PC-3 (cell line): Measurements from ENCODE around the gene RHEX. TPM values are rescaled to one million over a fixed set of nuclear protein-coding genes. Genes with fewer than 3 reads are reported as not detected.

ENCODE experiments used
- ATAC-seq: fragments of 200-7000 bp; cut with Tn5 transposase; 2 replicates; pipeline ENCODE4 v1.9.1; 2020; ENCODE audit warnings: mild to moderate bottlenecking, moderate library complexity
- BruUV-seq: library from RNA; stranded (reverse); fragments of 400-500 nt; replicated peaks from 2 replicates; lab custom pipeline; 2021; lab: Mats Ljungman, UMichigan
- CTCF ChIA-PET: fragments of 300-600 bp; sonication (Branson Sonifier 250); formaldehyde crosslinking; loops from one replicate; lab custom pipeline; 2022; ENCODE audit warnings: antibody characterized with exemption; lab: Charles Lee
- POLR2A ChIA-PET: fragments of 300-600 bp; sonication (Branson Sonifier 250); formaldehyde crosslinking; loops from one replicate; lab custom pipeline; 2022; ENCODE audit warnings: antibody characterized with exemption; ENCODE audit not compliant: unreplicated experiment; lab: Charles Lee
- DNase-seq: peaks from one replicate; pipeline ENCODE4 v3.0.0-alpha.2; 2015
- H2AFZ ChIP-seq: fragments of 300-600 bp; sonication (generic); 2 replicates; pipeline ENCODE4 v1.6.0; 2016; ENCODE audit warnings: antibody characterized with exemption, low read length
- H3F3A ChIP-seq: fragments of 300-600 bp; sonication (generic); one replicate; pipeline ENCODE4 v1.6.0; 2017; ENCODE audit warnings: antibody characterized with exemption, low read length, control low read depth, mild to moderate bottlenecking; ENCODE audit not compliant: unreplicated experiment
- H3K27ac ChIP-seq: fragments of 300-600 bp; sonication (generic); 2 replicates; pipeline ENCODE4 v1.5.1; 2016; ENCODE audit warnings: mild to moderate bottlenecking, low read length
- H3K27me3 ChIP-seq: fragments of 300-600 bp; sonication (generic); 2 replicates; pipeline ENCODE4 v1.6.1; 2016; ENCODE audit warnings: low read length, mixed read lengths
- H3K36me3 ChIP-seq: fragments of 300-600 bp; sonication (generic); 2 replicates; pipeline ENCODE4 v1.6.1; 2016; ENCODE audit warnings: low read depth, mixed run types, low read length, mixed read lengths
- H3K4me1 ChIP-seq: fragments of 300-600 bp; sonication (generic); 2 replicates; pipeline ENCODE4 v1.5.1; 2016; ENCODE audit warnings: low read length; ENCODE audit not compliant: insufficient read depth
- H3K4me2 ChIP-seq: fragments of 300-600 bp; sonication (generic); 2 replicates; pipeline ENCODE4 v1.6.0; 2016; ENCODE audit warnings: low read length
- H3K4me3 ChIP-seq: fragments of 300-600 bp; sonication (generic); 2 replicates; pipeline ENCODE4 v1.5.1; 2016; ENCODE audit warnings: mild to moderate bottlenecking, low read length, mixed read lengths
- H3K79me2 ChIP-seq: fragments of 300-600 bp; sonication (generic); 2 replicates; pipeline ENCODE4 v1.6.1; 2017; ENCODE audit warnings: low read length, mixed read lengths
- H3K9ac ChIP-seq: fragments of 300-600 bp; sonication (generic); 2 replicates; pipeline ENCODE4 v1.6.0; 2016; ENCODE audit warnings: mild to moderate bottlenecking, low read length
- H3K9me2 ChIP-seq: fragments of 300-600 bp; sonication (generic); replicated peaks from 2 replicates; pipeline ENCODE4 v1.6.1; 2016; ENCODE audit warnings: mixed run types, low read length, mixed read lengths
- H3K9me3 ChIP-seq: fragments of 300-600 bp; sonication (generic); 2 replicates; pipeline ENCODE4 v1.6.1; 2016; ENCODE audit warnings: low read length, mixed read lengths
- H4K20me1 ChIP-seq: fragments of 300-600 bp; sonication (generic); 2 replicates; pipeline ENCODE4 v1.6.1; 2016; ENCODE audit warnings: low read length, mixed read lengths
- CTCF ChIP-seq: fragments of 300-600 bp; sonication (generic); conservative IDR thresholded peaks from 2 replicates; pipeline ENCODE4 v1.5.1; 2017; ENCODE audit warnings: antibody characterized with exemption, low read depth, mild to moderate bottlenecking, low read length
- EZH2 ChIP-seq: fragments of 300-600 bp; sonication (generic); IDR thresholded peaks from one replicate; pipeline ENCODE4 v1.6.1; 2017; ENCODE audit warnings: antibody characterized with exemption, mild to moderate bottlenecking, low read length; ENCODE audit not compliant: unreplicated experiment
- EZH2phosphoT487 ChIP-seq: fragments of 300-600 bp; sonication (generic); IDR thresholded peaks from 2 replicates; pipeline ENCODE4 v1.6.1; 2018; ENCODE audit warnings: mild to moderate bottlenecking, antibody characterized with exemption, low read length, borderline replicate concordance
- intact Hi-C: fragments of 100-400 bp; cut with micrococcal nuclease; formaldehyde crosslinking; loops from 2 replicates; pipeline ENCODE4 v1.9.0; 2023
- total RNA-seq: library from RNA; depleted of rRNA; stranded (reverse); fragments of >200 nt; gene quantifications from 2 replicates; pipeline ENCODE4 v1.2.3, GENCODE V29; 2014

Gene RHEX
- total RNA-seq, 1 experiment from 2014 or later, result not detected

- no peak overlapping the region for H3K27ac ChIP-seq
- H4K20me1 ChIP-seq, result no peaks in the 10 kb centered on the region
- no peaks in the 10 kb centered on the region for H3K9me2 ChIP-seq
- H2AFZ ChIP-seq, result no peak overlapping the region
- no peaks in the 10 kb centered on the region for H3K36me3 ChIP-seq
- POLR2A ChIA-PET, result no interaction called here
- no peaks in the 10 kb centered on the region for H3F3A ChIP-seq
- ATAC-seq (no peak), DNase-seq (no peak)
- H3K4me2 ChIP-seq, result no peak overlapping the region
- peaks cover 60% of the 10 kb centered on the region for H3K27me3 ChIP-seq
- no peaks in the 10 kb centered on the region for H3K79me2 ChIP-seq
- CTCF ChIA-PET, result no interaction called here
- no peaks in the 10 kb centered on the region for H3K9me3 ChIP-seq
- H3K4me1 ChIP-seq, result no peaks in the 10 kb centered on the region
- no peak for TF ChIP-seq EZH2phosphoT487
- TF ChIP-seq EZH2, result no peak
- no peak; the same call in 1 of the 2 replicates for TF ChIP-seq CTCF
- no peak overlapping the region for H3K4me3 ChIP-seq
- H3K9ac ChIP-seq, result no peak overlapping the region
- BruUV-seq, result no TSS peak
- intact Hi-C loops, result no loop called here
Measured at GRCh38 chr1:206101351-206102045, 48.5 kb downstream of the RHEX start.

- ChIA-PET POLR2A (no interaction called here), CTCF (interaction anchor here (0.6 kb wide), 1 partner anchor 178 kb away, joined by 3 read pairs; no protein-coding TSS in a partner anchor)
- ATAC-seq (no peak), DNase-seq (no peak)
- Histone ChIP-seq H3K36me3 (no peaks in the 10 kb centered on the region), H3K79me2 (no peaks in the 10 kb centered on the region), H3K9me2 (no peaks in the 10 kb centered on the region), H3K4me2 (no peak overlapping the region), H3K27me3 (peaks cover 50% of the 10 kb centered on the region), H3F3A (no peaks in the 10 kb centered on the region), H3K9me3 (no peaks in the 10 kb centered on the region), H3K27ac (no peak overlapping the region), H3K9ac (no peak overlapping the region), H2AFZ (no peak overlapping the region), H3K4me3 (no peak overlapping the region), H3K4me1 (no peaks in the 10 kb centered on the region), H4K20me1 (no peaks in the 10 kb centered on the region)
- no TSS peak for BruUV-seq
- intact Hi-C loops, result no loop called here
- TF ChIP-seq EZH2 (no peak), CTCF (no peak), EZH2phosphoT487 (no peak)
Measured at GRCh38 chr1:206102292-206102936, 49.4 kb downstream of the RHEX start.

- Histone ChIP-seq H3K79me2 (no peaks in the 10 kb centered on the region), H3K9me3 (no peaks in the 10 kb centered on the region), H3K4me1 (no peaks in the 10 kb centered on the region), H3K36me3 (no peaks in the 10 kb centered on the region), H3K4me3 (no peak overlapping the region), H3F3A (no peaks in the 10 kb centered on the region), H3K4me2 (no peak overlapping the region), H3K27me3 (peaks cover 39% of the 10 kb centered on the region), H3K27ac (no peak overlapping the region), H2AFZ (no peak overlapping the region), H3K9ac (no peak overlapping the region), H3K9me2 (no peaks in the 10 kb centered on the region), H4K20me1 (no peaks in the 10 kb centered on the region)
- DNase-seq (no peak), ATAC-seq (no peak)
- intact Hi-C loops, result no loop called here
- ChIA-PET POLR2A (no interaction called here), CTCF (no interaction called here)
- TF ChIP-seq EZH2phosphoT487 (no peak), CTCF (no peak), EZH2 (no peak)
- BruUV-seq, result no TSS peak
Measured at GRCh38 chr1:206103979-206104378, 51.0 kb downstream of the RHEX start.
